ENCODE measurements around the gene ANKRD29. TPM values are rescaled to one million over a fixed set of nuclear protein-coding genes. Genes with fewer than 3 reads are reported as not detected.

The ANKRD29 gene
- total and polyA plus RNA-seq, 2 donors (not counting 3 experiments of a cell fraction or from before 2014, with no cell fraction given), result 0.03 to 2.6 TPM

DNA sequence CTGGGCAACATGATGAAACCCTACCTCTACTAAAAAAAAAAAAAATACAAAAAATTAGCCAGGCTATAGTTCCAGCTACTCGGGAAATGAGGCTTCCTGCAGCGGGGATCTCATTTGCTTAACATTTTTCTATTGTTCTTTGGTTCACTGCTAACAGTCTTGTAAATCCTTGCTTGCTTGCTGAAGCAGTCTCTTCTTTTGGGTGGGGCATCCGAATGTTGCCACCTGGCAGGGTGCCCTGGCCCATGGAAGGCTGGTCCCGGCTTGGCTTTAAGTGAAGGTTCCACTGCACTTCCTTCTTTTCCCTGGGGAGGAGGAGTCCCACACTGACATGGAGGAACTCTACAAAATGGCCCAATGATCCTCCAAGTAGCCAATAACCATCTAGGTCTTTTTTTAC is 6.0 kb upstream of the ANKRD29 start:
- DNase-seq (ENCODE audit: low read depth, low spot score), result no peak

More for the DNA sequence above, 6.0 kb upstream of the ANKRD29 start:
- intact Hi-C loops (cut with micrococcal nuclease), result no loop called here
- H3K9me3 ChIP-seq (replicated peaks; ENCODE audit: control insufficient read depth, insufficient read depth, low read length), result no peaks in the 10 kb centered on the region
- ChIA-PET POLR2A (no interaction called here), CTCF (no interaction called here)
- no peaks in the 10 kb centered on the region for H3K4me1 ChIP-seq (ENCODE audit: control insufficient read depth, extremely low read depth, insufficient read depth, low read length)
- H2AFZ ChIP-seq (ENCODE audit: low read depth, low read length), result no peak overlapping the region
- no peak overlapping the region for H3K9ac ChIP-seq (replicated peaks; ENCODE audit: extremely low read depth, insufficient read depth, low read length)
- H3K79me2 ChIP-seq (ENCODE audit: control insufficient read depth, insufficient read depth, low read length), result no peaks in the 10 kb centered on the region
- no peak overlapping the region for H3K4me2 ChIP-seq (ENCODE audit: insufficient read depth, low read length)
- no peak overlapping the region for H3K4me3 ChIP-seq (replicated peaks in 1 of 3; ENCODE audit: insufficient read depth in 1 of 3, low read depth in 1 of 3, low read length in 3 of 3)
- no peaks in the 10 kb centered on the region for H3K36me3 ChIP-seq (ENCODE audit: control insufficient read depth in 2 of 2, extremely low read depth in 1 of 2, insufficient read depth in 2 of 2, low read length in 2 of 2)
- dilution Hi-C loops (cut with MboI; ENCODE audit: extremely low pct_ligation_motif_present, low sequenced_read_pairs), result no loop called here
- FAIRE-seq, result no peak
- TF ChIP-seq JUN (IDR thresholded peaks at IDR 0.05; ENCODE audit: borderline replicate concordance, insufficient read depth, insufficient read length, low read depth), result no peak
- no peak for TF ChIP-seq POLR2A (IDR thresholded peaks at IDR 0.05; ENCODE audit: low read depth, low read length)
- TF ChIP-seq POLR2AphosphoS5 (IDR thresholded peaks at IDR 0.05; ENCODE audit: insufficient read depth, low read depth, low read length), result no peak
- no peak for TF ChIP-seq FOS (IDR thresholded peaks at IDR 0.05; ENCODE audit: borderline replicate concordance, insufficient read depth, low read length)
- no peak for TF ChIP-seq MAX (IDR thresholded peaks at IDR 0.05; ENCODE audit: insufficient read depth, insufficient read length)
- no peak for TF ChIP-seq MYC (IDR thresholded peaks at IDR 0.05; ENCODE audit: low read depth, low read length)
- TF ChIP-seq, protein P1, sequence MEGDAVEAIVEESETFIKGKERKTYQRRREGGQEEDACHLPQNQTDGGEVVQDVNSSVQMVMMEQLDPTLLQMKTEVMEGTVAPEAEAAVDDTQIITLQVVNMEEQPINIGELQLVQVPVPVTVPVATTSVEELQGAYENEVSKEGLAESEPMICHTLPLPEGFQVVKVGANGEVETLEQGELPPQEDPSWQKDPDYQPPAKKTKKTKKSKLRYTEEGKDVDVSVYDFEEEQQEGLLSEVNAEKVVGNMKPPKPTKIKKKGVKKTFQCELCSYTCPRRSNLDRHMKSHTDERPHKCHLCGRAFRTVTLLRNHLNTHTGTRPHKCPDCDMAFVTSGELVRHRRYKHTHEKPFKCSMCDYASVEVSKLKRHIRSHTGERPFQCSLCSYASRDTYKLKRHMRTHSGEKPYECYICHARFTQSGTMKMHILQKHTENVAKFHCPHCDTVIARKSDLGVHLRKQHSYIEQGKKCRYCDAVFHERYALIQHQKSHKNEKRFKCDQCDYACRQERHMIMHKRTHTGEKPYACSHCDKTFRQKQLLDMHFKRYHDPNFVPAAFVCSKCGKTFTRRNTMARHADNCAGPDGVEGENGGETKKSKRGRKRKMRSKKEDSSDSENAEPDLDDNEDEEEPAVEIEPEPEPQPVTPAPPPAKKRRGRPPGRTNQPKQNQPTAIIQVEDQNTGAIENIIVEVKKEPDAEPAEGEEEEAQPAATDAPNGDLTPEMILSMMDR (IDR thresholded peaks at IDR 0.05; ENCODE audit: extremely low read depth in 1 of 2, insufficient read depth in 1 of 2, low read depth in 1 of 2, low read length in 2 of 2), result no peak
- TF ChIP-seq GATA2 (IDR thresholded peaks at IDR 0.05; ENCODE audit: insufficient read depth, insufficient read length, low read depth, low read length), result no peak
- TF ChIP-seq EZH2 (IDR thresholded peaks at IDR 0.05; ENCODE audit: borderline replicate concordance, low read depth, low read length, severe bottlenecking), result no peak
- no TSS peak for BruUV-seq (replicated peaks)
- peaks cover 8 to 13% of the 10 kb centered on the region in 2 experiments for H3K27me3 ChIP-seq (ENCODE audit: control insufficient read depth in 2 of 2, insufficient read depth in 2 of 2, low read length in 2 of 2)
- H3K9me1 ChIP-seq (replicated peaks; ENCODE audit: control insufficient read depth, extremely low read depth, insufficient read depth, low read length), result no peaks in the 10 kb centered on the region
- H4K20me1 ChIP-seq (replicated peaks; ENCODE audit: control insufficient read depth, extremely low read depth, insufficient read depth, low read length), result no peaks in the 10 kb centered on the region
- no peak overlapping the region for H3K27ac ChIP-seq (ENCODE audit: insufficient read depth, low read depth, low read length)
